Activated gamma-delta T cell treated with anti-CD3 and anti-CD28 coated beads, Interleukin-2, amount 50 U/mL, for 16 hours (primary cell): ENCODE results near the gene LIF.
"Not testable (repeated sequence)": the region's sequence is repeated elsewhere in the genome, so short reads cannot be mapped to it uniquely, and the experiment has no call there.

Experiments
- DNase-seq: peaks from one replicate; pipeline ENCODE4 v3.0.0-alpha.2; 2020; ENCODE audit warnings: low read depth

Gene LIF

DNA sequence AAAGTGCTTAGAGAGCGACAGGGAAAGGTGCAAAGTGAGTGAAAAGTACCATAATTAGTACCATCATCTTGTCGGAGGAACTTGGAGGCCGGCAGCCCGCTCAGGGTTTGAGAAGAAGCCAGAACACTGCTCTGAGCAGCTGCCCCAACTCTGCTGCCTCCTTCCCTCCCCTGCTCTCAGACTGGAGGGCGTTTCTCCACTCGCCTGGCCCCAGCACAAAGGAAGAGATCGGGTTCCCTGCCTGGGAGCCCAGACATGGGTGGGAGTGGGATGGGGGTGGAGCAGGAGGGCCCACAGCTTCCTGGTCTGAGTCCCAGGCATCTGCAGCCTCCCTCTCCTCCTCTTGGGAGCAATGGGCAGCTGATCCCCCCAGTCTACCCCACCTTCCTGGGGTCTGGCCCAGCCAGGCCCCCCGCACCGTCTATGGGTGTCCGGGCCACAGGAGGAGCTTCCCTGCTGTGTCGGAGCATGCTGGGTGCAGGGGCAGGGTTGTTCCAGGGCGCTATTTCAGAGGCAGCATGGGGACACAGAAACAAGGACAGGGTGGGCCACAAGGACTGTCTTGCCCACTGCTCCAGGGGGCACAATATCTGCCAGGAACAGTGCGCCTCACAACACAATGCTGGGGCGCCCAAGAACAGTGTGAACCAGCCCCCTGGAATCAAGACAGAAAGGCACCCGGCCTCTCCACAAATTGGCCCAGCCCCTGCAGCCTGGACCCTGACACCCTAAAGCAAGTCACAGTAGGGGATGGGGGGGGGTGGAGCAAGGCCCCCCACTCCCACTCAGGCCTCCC, 4.8 kb downstream of the LIF start:
- DNase-seq, result no peak

DNA sequence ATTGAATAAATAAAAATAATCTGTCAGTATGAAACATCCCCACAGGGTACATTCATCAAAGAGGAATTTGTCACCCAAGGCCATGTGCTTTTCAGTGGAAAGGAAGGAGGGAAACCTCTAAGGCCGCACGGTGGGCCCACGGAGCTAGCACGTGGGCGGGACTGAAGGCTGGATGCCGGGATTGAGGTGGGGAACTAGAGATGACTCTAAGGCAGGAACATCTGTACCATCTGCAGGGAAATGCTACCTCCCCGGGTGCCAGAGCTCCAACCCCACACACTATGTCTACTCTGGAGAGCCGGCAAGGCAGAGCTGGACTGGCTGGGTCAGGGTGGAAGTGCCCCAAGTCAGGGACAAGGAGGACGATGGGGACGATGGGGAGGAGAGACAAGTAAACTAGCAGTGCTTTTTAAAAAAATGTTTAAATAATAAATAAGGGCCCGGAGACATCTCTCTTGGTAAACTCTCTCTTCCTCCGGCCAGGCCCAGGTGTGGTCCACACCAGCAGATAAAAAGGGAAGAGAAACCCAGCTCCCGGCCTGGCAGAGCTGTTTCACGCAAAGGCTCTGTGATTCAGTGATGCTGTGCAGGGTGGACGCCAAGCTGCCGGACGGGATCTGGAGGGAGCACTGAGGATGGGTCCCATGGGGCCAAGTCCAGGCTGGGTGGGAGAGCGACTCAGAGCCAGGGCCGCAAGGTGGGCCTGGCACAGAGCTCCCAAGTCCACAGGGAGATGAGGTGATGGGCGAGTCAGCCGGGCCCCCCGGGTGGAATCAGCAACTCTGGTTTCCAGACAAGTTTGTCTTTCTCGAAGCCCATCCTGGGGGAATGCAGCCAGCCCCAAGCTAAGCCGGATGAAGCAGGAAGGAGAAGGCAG, 5.8 kb downstream of the LIF start:
- no peak for DNase-seq

DNA sequence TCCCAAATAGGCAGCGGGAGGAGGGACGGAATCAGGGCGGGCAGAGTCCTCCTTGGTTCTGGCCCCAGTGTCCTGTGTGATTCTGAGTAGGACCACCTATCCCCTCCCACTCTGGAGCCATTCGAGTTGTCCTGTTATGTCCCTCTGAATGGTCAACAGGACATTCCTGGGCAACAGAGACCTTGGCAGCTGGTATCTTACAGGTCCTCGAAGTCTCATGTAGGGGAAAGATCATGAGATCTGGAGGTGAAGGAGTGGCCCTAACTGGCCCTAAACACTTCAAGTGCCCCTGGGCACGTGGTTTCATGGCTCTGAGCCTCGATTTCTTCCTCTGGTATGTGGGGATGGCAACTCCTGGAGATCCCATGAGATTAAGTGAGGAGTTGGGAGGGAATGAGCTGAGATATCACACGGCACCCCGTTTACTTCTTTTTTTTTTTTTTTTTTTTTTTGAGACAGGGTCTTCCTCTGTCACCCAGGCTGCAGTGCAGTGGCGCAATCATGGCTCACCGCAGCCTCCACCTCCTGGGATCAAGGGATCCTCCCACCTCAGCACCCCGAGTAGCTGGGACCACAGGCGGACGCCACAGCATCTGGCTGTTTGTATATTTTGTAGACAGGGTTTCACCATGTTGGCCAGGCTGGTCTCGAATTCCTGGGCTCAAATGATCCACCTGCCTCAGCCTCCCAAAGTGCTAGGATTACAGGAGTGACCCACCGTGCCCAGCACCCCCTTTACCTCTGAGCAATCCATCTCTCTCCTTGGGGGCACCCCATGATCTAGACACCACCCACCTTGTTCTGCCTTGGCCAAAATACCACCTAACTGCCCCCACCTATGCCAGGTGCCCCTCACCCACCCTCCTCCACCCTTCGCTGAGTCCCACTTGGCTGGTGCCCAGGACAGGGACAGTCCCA, 6.8 kb downstream of the LIF start:
- no peak for DNase-seq

DNA sequence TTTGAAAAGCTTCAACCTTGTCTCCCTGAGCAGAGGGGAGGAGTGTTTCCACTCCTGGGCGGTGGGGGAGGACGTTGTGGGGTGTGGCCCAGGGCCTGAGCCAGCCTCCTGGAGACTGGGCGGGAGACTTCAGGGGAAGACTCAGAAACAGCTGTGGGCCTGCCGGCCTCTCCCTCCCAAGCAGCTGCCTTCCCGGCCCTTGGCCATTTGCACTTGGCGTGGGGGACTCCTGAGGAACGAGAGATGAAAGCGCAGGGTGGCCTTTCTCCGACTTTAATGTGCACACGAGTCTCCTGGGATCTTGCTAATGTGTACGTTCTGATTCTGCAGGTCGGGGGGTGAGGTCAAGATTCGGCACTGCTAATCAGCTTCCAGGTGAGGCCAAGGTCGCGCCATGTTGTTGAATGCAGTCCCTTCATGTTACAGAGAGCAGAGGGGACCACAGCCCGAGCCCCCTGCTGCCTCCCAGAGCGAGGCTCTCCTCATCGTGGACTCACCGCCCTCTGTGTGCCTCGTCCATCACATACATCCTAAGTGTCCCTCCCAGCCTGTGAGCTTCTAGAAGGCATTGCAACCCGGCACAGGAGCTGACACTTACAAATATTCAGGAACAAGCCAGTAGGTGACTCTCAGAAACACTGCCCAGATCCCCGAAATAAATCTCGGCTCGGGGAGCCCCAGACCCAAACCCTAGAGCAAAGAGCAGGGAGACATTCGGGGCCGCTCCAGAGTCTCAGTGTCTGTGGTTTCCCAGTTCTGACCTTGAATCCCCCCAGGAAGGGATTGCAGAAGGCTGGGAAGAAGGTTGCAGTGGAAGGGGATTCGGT, 7.7 kb downstream of the LIF start:
- no peak for DNase-seq

DNA sequence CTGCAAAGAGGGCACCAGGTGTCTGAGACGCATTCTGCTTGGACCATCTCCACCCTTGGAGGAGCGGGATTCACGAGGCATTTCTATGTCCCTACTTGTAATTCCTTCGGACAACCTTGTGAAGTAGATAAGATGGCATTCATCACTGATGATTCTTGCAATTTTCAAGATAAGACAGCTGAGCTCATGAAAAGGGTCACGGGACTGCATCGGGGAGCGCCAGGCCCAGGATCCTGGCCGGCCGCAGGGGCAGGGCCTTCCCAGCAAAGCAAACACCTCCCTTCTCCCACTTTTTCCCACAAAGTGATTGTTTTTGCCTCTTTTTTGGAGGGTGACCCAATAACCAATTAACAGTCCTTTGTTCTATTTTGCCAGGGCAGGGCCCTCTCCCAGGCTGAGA, 8.4 kb downstream of the LIF start:
- DNase-seq, result no peak

DNA sequence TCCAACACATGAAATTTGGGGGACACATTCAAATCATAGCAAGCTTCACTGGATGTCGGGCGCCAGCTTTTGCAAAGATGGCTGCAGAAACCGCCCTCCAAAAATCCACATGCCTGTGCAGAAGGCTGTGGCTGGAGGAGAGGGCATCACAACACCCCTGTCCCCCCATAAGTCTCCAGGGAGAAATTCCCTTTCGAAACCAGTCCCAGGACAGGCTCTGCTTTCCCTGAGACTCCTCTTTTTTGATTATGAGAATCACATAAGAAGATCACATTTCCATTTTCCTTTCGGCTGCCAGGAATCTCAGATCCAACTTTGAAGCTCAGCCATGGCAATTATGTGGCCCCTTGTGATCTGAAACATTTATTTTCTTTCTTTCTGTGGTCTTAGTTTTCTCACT, 9.7 kb downstream of the LIF start:
- DNase-seq, result no peak

DNA sequence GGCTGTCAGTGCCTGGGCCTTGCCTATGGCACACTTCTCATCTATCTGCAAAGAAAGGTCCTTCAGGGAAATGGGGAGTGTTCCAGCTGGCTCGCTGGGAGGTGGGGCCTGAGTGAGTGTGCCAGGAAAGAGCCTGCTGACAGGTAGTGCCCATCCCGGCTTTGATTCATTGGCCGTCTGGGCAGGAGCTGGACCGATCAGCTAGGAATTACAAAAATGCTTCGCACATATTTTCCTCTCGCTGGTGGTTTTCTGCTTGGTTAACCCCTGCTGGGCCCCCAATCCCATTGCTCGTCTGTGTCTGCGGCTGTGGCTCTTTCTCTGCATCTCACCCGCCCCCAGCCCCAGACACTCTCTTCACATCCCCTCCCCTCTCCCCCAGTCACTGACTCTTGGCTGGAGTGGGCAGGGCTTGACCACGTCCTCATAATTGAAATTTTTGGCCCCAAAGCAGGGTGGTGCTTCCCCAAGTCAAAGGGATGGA, 10.8 kb downstream of the LIF start:
- no peak for DNase-seq

DNA sequence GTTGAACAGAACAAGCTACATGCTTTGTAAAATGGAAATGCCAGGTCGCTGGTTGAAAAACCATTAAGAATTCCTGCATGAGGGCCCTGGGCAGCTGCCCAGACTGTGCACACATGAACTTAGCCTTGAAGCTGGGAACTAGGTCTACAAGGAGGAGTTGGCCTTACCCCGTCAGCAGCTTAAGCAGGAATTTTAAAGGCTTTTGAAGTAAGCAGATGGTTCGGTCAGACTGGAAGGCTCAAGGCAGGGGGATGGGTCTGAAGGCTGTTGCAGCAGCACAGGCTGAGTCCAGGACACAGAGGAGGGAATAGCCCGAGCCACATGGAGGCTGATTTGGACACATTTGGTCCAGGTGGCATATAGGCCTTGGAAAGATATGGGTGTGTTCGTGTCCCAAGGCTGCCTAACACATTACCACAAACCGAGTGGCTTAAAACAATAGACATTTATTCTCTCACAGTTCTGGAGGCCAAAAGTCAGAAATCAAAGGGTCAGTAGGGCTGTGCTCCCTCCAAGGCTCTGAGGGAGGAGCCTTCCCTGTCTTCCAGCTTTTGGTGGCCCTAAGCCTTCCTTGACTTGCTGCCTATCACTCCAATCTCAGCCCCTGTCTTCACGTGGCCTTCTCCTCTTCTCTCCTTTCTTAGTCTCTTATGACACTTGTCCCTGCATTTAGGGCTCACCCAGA, 11.6 kb downstream of the LIF start:
- no peak for DNase-seq

DNA sequence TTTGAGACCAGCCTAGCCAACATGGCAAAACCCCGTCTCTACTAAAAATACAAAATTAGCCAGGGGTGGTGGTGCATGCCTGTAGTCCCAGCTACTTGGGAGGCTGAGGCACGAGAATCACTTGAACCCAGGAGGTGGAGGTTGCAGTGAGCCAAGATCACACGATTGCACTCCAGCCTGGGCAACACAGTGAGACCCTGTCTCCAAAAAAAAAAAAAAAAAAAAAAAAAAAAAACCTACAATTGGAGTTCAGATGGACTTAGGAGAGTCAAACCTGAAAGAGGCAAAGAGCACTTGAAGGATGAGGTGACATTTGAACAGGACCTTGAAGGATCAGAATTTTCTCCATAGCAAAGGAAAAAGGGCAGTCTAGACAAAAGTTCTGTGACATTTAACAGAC, 12.2 kb downstream of the LIF start:
- not testable (repeated sequence) for DNase-seq

DNA sequence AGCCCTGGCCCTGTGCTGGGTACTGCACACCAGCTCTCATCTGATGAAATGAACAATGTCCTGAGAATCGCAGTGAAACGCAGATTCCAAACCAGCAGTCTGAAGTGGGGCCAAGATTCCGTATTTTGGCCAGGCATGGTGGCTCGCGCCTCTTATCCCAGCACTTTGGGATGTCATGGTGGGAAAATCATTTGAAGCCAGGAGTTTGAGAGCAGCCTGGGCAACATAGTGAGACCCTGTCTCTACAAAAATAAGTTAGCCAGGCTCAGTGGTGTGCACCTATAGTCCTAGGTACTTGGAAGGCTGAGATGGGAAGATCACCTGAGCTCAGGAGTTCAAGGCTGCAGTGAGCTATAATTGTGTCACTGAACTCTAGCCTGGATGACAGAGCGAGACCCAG, 13.0 kb downstream of the LIF start:
- DNase-seq, result no peak

DNA sequence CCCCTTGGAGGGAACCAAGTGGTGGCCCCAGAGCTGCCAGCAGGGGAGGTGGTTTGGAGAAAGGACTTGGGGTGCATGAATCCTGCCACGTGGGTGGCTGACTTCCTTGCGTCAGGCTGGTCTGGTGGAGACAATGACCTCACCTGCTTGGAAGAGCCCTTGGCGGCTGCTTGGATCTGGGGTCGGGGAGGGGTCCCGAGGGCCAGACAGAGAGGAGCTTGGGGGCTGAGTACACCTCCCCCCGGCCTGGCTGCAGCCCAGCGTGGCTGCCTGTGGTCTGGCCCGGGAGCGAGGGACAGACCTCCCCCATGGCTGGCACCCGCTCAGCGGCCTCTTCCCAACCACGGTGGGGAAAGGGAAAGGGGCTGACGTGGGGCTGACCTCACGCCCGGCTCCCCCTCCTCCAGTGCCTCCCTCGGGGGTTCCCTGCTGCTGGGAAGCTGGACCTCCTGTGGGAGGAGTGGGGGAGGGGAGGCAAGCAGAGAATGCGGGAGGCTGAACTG, 13.8 kb downstream of the LIF start:
- DNase-seq, result no peak

DNA sequence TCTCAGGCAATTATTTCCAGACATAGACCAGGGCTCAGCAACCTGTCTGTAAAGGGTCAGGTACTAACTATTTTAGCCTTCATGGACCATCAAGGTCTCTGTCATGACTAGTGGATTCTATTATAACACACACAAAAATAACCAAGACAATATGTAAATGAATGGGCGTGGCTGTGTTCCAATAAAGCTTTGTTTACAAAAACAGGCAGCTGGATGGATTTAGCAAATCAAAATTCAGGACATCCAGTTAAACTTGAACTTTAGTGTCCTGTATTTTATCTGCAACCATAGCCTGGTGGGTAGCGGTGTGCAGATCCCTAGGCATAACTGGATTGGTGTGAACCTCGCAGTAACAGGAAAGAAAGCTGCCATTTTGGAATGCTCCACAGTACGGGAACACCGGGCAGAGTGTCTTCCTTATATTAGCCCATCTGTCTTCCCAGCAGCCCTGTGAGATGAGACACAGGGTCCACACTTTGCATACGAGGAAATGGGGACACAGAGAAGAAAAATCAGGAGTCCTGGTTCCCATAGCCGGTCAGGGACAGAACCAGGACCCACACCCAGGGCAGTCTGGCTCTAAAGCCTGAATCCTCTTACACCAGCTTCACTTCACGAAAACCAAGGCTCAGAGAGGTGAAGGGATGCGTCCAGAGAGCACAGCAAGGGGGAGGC, 15.6 kb downstream of the LIF start:
- no peak for DNase-seq

DNA sequence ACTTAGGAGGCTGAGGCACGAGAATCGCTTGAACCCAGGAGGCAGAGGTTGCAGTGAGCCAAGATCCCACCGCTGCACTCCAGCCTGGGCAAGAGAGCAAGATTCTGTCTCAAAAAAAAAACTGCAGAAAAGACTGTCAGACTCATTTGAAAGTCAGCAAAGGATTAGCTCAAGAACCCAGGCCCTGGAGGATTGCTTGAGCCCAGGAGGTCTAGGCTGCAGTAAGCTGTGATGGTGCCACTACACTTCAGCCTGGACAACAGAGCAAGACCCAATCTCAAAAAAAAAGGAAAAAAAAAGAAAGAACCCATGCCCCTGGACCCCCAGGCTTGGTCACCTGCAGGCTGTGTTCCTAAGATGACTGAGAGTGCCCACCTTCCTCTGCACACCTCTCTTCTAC, 16.2 kb downstream of the LIF start:
- DNase-seq, result no peak

DNA sequence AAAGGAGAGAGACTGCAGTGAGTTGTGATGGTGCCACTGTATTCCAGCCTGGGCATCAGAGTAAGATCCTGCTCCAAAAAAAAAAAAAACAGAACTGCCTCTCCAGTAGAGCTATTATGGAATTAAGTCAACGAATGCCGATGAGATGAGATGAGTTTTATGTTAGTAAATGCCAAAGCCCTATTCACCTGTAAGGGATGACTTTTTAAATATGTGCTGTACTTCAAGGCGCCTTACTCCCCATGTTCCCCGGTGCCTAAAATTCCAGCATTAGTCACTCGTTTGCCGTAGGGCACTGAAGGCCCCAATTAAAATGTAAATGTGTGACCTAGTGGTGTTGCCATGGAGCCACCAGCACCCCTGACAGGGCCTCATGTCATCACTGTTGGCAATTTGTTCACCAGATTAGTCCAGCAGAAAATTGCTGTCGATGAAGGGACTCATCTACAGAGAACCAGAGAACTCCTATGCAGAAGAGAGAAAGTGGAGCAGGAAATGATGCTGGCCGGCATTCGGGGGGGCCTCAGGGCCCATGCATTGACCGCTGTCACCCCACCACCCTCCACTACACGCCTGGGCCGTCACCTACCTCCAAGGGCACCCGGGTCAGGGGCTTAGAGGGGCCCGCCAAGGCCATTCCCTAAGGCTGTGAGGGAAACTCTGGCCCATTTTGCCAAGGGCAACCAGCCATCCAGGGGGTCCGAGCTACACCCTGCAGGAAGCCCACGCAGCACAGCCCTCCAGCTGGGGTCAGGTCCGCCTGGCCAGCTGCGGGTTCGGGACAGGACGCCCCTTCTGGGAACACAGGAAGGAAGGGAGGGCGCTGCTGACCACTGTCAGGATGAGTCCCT, 17.8 kb downstream of the LIF start:
- DNase-seq, result no peak

DNA sequence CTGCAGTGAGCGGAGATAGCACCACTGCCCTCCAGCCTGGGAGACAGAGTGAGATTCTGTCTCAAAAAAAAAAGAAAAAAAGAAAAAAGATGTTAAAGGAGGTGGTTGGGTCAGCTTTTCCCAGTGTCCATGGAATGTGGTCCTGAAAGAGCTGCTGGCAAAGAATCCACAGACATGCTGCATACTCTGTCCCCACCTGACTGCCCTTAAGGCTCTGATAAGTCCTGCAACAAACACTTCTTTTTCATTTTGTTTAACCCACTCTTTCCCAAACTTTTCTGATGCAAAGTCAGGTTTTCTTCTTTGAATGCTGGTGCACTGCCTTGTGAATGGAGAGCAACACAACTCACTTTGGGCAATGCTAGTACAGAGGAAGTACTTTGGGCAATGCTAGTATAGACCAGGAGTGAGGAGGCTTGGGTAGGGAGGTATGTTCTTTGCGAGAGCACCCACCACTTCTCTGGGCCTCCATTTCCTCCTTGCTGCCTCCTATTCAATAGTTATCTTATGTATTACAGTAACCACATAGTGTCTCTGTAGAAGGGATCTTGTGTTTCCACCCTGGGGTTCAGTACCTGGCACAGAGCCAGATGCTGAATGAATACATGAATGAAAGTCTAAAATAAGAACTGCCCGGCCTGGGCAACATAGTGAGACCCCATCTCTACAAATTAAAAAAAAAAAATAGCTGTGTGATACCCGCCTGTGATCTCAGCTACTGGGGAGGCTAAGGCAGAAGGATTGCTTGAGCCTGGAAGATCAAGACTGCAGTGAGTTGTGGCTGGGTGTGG, 18.9 kb downstream of the LIF start:
- no peak for DNase-seq

DNA sequence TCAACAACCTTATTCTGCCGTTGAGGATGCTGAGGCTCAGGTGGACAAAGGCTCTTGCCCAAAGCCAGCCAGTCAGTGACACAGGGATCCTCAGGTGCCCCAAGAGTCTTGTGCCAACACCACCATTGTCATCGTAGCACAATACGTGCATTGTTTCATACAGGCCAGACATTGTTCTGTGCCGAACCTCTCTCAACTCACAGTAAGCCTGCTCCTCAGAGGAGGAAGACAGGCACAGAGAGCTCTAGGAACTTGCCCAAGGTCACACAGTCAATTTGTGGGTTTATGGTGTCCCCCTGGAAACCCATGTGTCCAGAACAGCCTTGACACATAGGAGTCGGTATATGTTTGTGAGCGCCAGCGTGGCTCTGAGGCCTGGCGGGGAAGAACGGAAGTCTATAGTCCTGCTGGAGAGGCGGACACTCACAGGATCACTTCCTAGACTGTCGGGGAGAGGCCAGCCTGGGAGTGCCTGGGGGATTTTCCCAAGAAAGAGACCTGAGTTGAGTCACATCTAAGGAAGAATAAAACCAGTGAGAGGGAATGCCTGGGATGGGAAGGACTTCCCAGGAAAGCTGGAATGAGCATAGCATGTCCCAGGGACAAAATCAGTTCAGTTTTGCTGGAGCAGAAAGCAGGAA, 20.2 kb downstream of the LIF start:
- no peak for DNase-seq

DNA sequence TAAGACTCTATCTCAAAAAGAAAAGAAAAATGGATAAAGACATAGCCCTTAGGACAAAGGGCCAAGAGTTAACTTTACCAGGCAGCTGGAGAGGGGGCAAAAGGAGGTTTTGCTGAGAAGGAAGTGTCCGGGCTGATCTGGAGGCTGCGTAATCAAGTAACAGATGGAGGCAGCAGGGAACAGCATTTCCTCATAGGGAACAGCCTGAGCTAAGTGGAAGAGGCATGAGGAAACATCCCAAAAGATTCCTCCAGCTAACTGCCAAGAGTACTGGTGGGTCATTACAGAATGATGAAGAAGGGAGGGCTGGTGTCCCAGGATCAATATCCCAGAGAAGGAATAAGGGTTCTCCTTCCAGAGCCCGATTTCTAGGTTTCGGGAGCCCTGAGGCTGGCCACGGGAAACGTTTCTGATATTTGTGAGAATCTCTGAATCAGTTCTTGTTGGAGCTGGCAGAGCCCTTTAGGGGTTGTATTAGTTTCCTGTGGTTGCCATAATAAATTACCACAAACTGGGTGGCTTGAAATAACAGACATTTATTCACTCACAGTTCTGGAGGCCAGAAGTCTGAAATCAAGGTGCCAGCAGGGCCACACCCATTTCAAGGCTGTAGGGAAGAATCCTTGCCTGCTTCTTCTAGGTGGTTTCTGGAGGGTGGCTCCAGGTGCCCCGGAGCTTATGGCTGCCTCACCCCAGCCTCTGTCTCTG, 21.2 kb downstream of the LIF start:
- DNase-seq, result no peak
